GM23338 (cell line): ENCODE measurements around the gene MMP15. TPM values are rescaled to one million over a fixed set of nuclear protein-coding genes. Genes with fewer than 3 reads are reported as not detected.

Experiments
- ATAC-seq: fragments of 200-7000 bp; cut with Tn5 transposase; 3 replicates; pipeline ENCODE4 v1.9.1; 2020
- DNase-seq: peaks from one replicate; pipeline ENCODE4 v3.0.0-alpha.2; 2015; ENCODE audit warnings: low spot score
- H2AFZ ChIP-seq: fragments of 200-600 bp; sonication (generic); 2 replicates; pipeline ENCODE4 v1.8.0; 2016; ENCODE audit warnings: antibody characterized with exemption, mild to moderate bottlenecking, moderate library complexity
- H3F3A ChIP-seq: fragments of 200-600 bp; sonication (generic); replicated peaks from 2 replicates; pipeline ENCODE4 v1.8.0; 2017; ENCODE audit warnings: antibody characterized with exemption, mixed run types, low read depth
- H3K27ac ChIP-seq: fragments of 200-600 bp; sonication (generic); 2 replicates; pipeline ENCODE4 v1.6.1; 2016; ENCODE audit warnings: low read depth
- H3K27me3 ChIP-seq: fragments of 200-600 bp; sonication (generic); 2 replicates; pipeline ENCODE4 v1.8.0; 2016; ENCODE audit warnings: mild to moderate bottlenecking, mixed run types, moderate library complexity; ENCODE audit not compliant: insufficient read depth
- H3K36me3 ChIP-seq: fragments of 200-600 bp; sonication (generic); 2 replicates; pipeline ENCODE4 v1.8.0; 2016; ENCODE audit warnings: mild to moderate bottlenecking; ENCODE audit not compliant: insufficient read depth
- H3K4me1 ChIP-seq: fragments of 200-600 bp; sonication (generic); 2 replicates; pipeline ENCODE4 v1.8.0; 2016; ENCODE audit warnings: mild to moderate bottlenecking, moderate library complexity; ENCODE audit not compliant: insufficient read depth
- H3K4me2 ChIP-seq: fragments of 200-600 bp; sonication (generic); 2 replicates; pipeline ENCODE4 v1.7.1; 2017; ENCODE audit warnings: mixed run types
- H3K4me3 ChIP-seq: fragments of 200-600 bp; sonication (generic); 2 replicates; pipeline ENCODE4 v1.6.1; 2016; ENCODE audit warnings: mixed run types
- H3K79me2 ChIP-seq: fragments of 200-600 bp; sonication (generic); replicated peaks from 2 replicates; pipeline ENCODE4 v1.8.0; 2017; ENCODE audit warnings: mild to moderate bottlenecking; ENCODE audit not compliant: insufficient read depth
- H3K9me2 ChIP-seq: fragments of 200-600 bp; sonication (generic); 2 replicates; pipeline ENCODE4 v1.8.0; 2017; ENCODE audit not compliant: insufficient read depth
- H4K20me1 ChIP-seq: fragments of 200-600 bp; sonication (generic); replicated peaks from 2 replicates; pipeline ENCODE4 v1.8.0; 2017; ENCODE audit warnings: mild to moderate bottlenecking; ENCODE audit not compliant: insufficient read depth
- H3K27ac Mint-ChIP-seq: 2 replicates; pipeline ENCODE4 v1.8.0; 2020; ENCODE audit warnings: inconsistent platforms, mild to moderate bottlenecking, moderate library complexity, mixed read lengths
- H3K27me3 Mint-ChIP-seq: 3 replicates; pipeline ENCODE4 v1.8.0; 2022; ENCODE audit warnings: low read depth, mild to moderate bottlenecking, moderate library complexity, mixed read lengths, inconsistent platforms; ENCODE audit not compliant: insufficient read depth, poor library complexity
- H3K36me3 Mint-ChIP-seq: 3 replicates; pipeline ENCODE4 v1.8.0; 2021; ENCODE audit warnings: low read depth, mild to moderate bottlenecking, inconsistent platforms, moderate library complexity, mixed read lengths
- H3K4me1 Mint-ChIP-seq: 3 replicates; pipeline ENCODE4 v1.8.0; 2020; ENCODE audit warnings: mild to moderate bottlenecking, inconsistent platforms, mixed read lengths
- H3K4me3 Mint-ChIP-seq: 3 replicates; pipeline ENCODE4 v1.8.0; 2021; ENCODE audit warnings: moderate library complexity, mild to moderate bottlenecking, inconsistent platforms, mixed read lengths
- H3K9me3 Mint-ChIP-seq: 3 replicates; pipeline ENCODE4 v1.8.0; 2020; ENCODE audit warnings: moderate library complexity, mild to moderate bottlenecking, inconsistent platforms, mixed read lengths
- CREB1 ChIP-seq: fragments of 250-450 bp; sonication (Bioruptor Pico); IDR thresholded peaks from 2 replicates; pipeline ENCODE4 v1.5.0; 2020; ENCODE audit warnings: low read depth, mild to moderate bottlenecking, moderate library complexity
- ETS1 ChIP-seq: IDR thresholded peaks from 2 replicates; pipeline ENCODE4 v1.6.1; 2016; ENCODE audit warnings: antibody characterized with exemption
- EZH2 ChIP-seq: fragments of 200-600 bp; sonication (generic); IDR thresholded peaks from one replicate; pipeline ENCODE4 v1.8.0; 2017; ENCODE audit warnings: antibody characterized with exemption, mild to moderate bottlenecking, low read depth; ENCODE audit not compliant: unreplicated experiment
- NANOG ChIP-seq: IDR thresholded peaks from 2 replicates; pipeline ENCODE4 v1.6.1; 2016; ENCODE audit warnings: antibody characterized with exemption, borderline replicate concordance
- STAT1 ChIP-seq: IDR thresholded peaks from one replicate; pipeline ENCODE4 v1.6.1; 2016; ENCODE audit warnings: antibody characterized with exemption; ENCODE audit not compliant: unreplicated experiment
- ZNF331 ChIP-seq: fragments of 250-450 bp; sonication (Bioruptor Pico); IDR thresholded peaks from 2 replicates; pipeline ENCODE4 v1.5.0; 2020; ENCODE audit warnings: low read depth, mild to moderate bottlenecking, moderate library complexity
- ZNF462 ChIP-seq: fragments of 250-450 bp; sonication (Bioruptor Pico); IDR thresholded peaks from 2 replicates; pipeline ENCODE4 v1.5.0; 2020; ENCODE audit warnings: mild to moderate bottlenecking, moderate library complexity
- polyA plus RNA-seq: library from polyadenylated mRNA; unstranded; fragments of >200 nt; fragmentation: Nextera tagmentation; extraction: Ambion mirVana; gene quantifications from 2 replicates; pipeline ENCODE4 v1.2.1, GENCODE V29; 2016
- total RNA-seq: library from RNA; depleted of rRNA; stranded (reverse); fragments of >200 nt; shearing (Covaris generic); gene quantifications from 2 replicates; pipeline ENCODE4 v1.2.3, GENCODE V29; 2014

Gene MMP15
- total and polyA plus RNA-seq, 2 experiments from 2014 or later, result 10.9 to 79.1 TPM

GRCh38 chr16:58053682-58054005 is 28.1 kb downstream of the MMP15 start:
- Histone ChIP-seq H3K27me3 (no peaks in the 10 kb centered on the region), H2AFZ (no peak overlapping the region), H3K4me1 (no peaks in the 10 kb centered on the region), H4K20me1 (no peaks in the 10 kb centered on the region), H3K36me3 (no peaks in the 10 kb centered on the region), H3F3A (no peaks in the 10 kb centered on the region), H3K9me2 (no peaks in the 10 kb centered on the region), H3K4me2 (no peak overlapping the region), H3K4me3 (no peak overlapping the region), H3K79me2 (no peaks in the 10 kb centered on the region), H3K27ac (no peak overlapping the region)
- Mint-ChIP-seq H3K4me3 (no peak overlapping the region), H3K27me3 (peaks cover 11% of the 10 kb centered on the region), H3K27ac (no peak overlapping the region), H3K4me1 (peaks cover 10% of the 10 kb centered on the region), H3K9me3 (peaks cover 9% of the 10 kb centered on the region; the same call in 2 of the 3 replicates), H3K36me3 (no peaks in the 10 kb centered on the region)
- DNase-seq (no peak), ATAC-seq (no peak)
- no peak for TF ChIP-seq STAT1
- TF ChIP-seq NANOG, result no peak
- no peak for TF ChIP-seq ETS1
- no peak for TF ChIP-seq CREB1
- TF ChIP-seq EZH2, result no peak
- no peak for TF ChIP-seq ZNF331 (CRISPR knock-in tag)
- no peak for TF ChIP-seq ZNF462
